ENCODE data around the gene GPR75.

DNA sequence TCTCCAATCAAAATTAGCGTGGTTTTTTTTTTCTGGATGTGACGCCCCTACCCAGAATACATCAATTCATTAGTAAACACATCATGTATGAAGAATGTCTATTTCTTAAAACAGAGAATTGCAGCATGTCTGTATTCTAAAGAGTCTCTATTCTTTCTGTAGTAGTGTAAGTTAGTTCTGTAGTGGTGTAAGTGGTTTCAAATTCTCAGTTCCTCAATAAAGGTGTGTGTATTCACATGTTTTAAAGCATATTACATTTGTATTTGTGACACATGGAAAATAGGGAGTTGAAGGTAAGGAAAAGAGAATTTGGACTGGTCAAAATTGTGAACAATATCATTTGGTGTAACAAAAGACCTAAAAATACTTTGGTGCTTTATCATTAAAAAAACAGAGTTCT lies 8.0 kb upstream of the GPR75 start:
- TF ChIP-seq POLR2AphosphoS5 (IDR thresholded peaks at IDR 0.05; ENCODE audit: low read depth, low read length) (no peak), SIN3A (IDR thresholded peaks at IDR 0.05; ENCODE audit: borderline replicate concordance, insufficient read depth, low read length) (no peak)
- TF ChIP-seq, protein P1, sequence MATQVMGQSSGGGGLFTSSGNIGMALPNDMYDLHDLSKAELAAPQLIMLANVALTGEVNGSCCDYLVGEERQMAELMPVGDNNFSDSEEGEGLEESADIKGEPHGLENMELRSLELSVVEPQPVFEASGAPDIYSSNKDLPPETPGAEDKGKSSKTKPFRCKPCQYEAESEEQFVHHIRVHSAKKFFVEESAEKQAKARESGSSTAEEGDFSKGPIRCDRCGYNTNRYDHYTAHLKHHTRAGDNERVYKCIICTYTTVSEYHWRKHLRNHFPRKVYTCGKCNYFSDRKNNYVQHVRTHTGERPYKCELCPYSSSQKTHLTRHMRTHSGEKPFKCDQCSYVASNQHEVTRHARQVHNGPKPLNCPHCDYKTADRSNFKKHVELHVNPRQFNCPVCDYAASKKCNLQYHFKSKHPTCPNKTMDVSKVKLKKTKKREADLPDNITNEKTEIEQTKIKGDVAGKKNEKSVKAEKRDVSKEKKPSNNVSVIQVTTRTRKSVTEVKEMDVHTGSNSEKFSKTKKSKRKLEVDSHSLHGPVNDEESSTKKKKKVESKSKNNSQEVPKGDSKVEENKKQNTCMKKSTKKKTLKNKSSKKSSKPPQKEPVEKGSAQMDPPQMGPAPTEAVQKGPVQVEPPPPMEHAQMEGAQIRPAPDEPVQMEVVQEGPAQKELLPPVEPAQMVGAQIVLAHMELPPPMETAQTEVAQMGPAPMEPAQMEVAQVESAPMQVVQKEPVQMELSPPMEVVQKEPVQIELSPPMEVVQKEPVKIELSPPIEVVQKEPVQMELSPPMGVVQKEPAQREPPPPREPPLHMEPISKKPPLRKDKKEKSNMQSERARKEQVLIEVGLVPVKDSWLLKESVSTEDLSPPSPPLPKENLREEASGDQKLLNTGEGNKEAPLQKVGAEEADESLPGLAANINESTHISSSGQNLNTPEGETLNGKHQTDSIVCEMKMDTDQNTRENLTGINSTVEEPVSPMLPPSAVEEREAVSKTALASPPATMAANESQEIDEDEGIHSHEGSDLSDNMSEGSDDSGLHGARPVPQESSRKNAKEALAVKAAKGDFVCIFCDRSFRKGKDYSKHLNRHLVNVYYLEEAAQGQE (IDR thresholded peaks at IDR 0.05; ENCODE audit: insufficient read depth in 1 of 2, low read depth in 2 of 2, low read length in 2 of 2): no peak
